ENCODE measurements around the gene CPN2.

The CPN2 gene

DNA sequence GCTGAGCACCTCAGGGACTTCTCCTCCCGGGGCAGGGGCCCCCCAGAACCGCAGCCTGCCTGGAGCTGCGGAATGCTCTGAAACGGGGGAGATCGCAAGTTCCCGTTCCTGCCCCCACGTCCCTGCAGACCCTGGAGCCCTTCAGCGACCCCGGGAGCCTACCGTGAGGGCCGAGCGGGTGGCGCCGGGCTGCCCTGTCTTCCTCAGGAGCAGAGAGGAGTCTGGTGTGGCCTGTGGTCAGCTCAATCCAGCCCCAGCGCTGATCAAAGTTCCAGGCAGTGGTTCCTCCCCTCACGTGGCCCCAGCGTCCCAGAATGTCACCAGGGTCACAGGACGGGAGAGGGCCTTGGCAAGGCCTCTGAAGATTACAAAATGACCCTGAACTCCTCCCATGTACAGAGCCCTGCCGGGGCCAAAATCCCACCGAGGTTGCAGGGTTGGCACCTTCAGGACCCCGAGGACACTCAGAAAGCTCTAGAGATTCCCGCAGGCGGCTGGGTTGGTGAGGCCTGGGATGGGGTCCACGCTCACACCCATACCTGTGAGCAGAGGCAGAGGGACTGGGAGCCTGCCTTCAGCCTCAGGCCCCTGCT is at the start of gene CPN2:
TSS of gene CPN2 (minus strand) at position 249 of the 593 bp plus-strand sequence. CDS start 8,626 bp downstream, outside the sequence.
- DNase-seq (ENCODE audit: low read depth in 4 of 4, low spot score in 1 of 4): no peak

DNA sequence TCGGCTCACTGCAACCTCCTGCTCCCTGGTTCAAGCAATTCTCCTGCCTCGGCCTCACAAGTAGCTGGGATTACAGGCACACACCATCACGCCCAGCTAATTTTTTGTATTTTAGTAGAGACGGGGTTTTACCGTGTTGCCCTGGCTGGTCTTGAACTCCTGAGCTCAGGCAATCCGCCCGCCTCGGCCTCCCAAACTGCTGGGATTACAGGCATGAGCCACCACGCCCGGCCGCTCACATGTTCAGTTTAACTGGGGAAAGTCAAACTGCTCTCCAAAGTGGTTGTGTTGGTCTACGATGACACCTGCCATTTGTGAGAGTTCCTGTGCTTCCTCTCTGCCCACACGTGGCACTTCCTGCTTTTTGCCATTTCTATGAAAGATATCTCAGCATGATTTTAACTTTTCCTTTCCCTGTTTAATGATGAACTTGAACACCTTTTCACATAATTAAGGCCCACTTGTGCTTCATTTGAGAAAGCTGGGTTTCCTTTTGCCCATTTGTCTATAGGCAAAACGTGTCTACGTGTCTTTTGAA is 48.8 kb upstream of the CPN2 start:
- no peak for DNase-seq (ENCODE audit: low read depth in 4 of 4, low spot score in 1 of 4)

- DNase-seq (ENCODE audit: low read depth in 4 of 4, low spot score in 1 of 4): no peak
Measured at GRCh38 chr3:194399166-194399565, 48.0 kb upstream of the CPN2 start, which contains the start of gene GP5. TSS of gene GP5 (minus strand) at chr3:194399266. CDS start at chr3:194398282, 984 bp downstream.

DNA sequence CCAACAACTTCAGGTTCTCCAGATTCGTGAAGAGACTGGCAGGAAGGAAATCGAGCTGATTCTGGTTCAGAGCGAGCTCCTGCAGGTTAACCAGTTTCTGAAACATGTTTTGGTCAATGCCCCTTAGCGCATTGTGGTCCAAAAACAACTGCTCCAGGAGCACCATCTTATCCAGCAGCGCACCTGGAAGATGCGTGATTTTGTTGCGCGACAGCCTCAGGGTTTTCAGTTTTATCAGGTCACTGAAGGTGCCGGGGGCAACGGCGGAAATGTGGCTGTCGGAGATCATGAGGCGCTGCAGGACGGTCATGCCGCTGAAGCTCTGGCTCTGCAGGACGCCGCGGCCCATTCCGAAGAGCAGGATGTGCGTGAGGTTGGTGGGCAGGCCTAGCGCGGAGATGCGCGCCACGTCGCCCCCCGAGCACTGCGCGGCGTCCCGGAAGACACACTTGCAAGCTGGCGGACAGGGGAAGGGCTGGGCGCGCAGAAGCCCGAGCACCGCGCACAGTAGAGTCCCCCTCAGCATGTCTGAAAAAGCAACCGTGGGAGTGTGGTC is 46.7 kb upstream of the CPN2 start:
- no peak for DNase-seq (ENCODE audit: low read depth in 4 of 4, low spot score in 1 of 4)

DNA sequence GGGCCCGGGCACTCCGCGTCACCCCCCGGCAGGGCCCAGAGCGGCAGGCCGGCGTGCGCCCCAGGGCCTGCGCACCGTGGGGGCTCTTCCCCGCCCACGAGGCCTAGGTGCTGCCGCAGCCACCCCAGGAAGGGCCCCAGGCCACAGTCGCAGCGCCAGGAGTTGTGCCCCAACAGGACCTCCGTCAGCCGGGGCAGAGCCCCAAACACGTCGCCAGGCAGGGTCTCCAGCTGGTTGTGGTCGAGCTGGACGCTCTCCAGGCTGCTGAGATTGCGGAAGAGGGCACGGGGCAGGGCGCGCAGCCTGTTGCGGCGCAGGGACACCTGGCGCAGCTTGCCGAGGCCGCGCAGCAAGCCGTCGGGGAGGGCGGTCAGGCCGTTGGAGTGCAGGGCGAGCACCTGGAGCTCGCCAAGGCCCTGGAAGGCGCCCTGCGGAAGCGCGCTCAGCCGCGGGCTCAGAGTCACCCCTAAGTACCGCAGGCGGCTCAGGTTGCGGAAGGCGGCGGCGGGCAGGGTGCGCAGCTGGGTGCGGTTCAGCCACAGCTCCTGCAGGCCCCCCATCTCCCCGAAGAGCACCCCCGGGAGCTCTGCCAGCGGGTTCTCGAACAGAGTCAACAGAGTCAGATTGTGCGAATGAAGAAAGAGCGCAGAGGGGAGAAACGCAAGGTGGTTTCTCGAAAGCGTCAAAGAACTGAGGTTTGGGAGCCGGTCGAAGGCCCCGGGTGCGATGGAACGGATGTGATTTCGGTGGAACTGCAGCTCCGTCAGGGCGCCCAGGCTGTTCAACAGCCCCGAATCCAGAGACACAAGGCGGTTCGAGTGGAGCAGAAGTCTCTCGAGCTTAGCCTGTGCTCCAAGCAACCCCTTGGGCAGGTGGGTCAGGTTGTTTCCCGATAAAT is 46.0 kb upstream of the CPN2 start:
- DNase-seq (ENCODE audit: low read depth in 4 of 4, low spot score in 1 of 4): no peak

GRCh38 chr3:194396539-194396858 is 45.4 kb upstream of the CPN2 start:
- no peak for DNase-seq (ENCODE audit: low read depth in 4 of 4, low spot score in 1 of 4)

DNA sequence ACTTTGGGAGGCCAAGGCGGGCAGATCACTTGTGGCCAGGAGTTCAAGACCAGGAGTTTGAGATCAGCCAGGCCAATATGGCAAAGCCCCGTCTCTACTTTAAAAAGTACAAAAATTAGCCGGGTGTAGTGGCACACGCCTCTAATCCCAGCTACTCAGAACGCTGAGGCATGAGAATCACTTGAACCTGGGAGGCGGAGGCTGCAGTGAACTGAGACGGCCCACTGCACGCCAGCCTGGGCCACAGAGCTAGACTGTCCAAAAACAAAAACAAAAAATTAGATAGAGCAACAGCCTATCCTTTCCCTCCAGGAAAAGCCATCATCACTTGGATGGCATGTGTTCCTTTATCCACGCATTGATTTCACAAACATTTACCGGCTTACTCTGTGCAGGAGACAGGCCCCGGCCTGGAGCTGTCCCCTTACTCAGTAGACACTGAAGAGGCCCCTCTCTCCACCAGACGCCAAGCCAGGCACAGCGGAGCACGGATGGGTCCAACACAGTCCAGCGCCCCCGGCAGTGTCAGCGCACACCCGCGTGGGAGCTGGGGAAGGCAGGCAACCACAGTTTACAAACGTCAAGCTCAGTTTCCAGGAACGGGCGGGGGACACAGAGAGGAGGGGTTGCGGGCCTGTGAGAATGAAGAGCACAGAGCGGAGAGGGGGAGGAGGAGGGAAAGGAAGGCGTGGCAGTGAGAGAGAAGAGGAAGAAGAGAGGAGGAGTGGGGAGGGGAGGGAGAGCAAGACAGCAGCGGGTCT is 44.8 kb upstream of the CPN2 start:
- peak in 2 of 4 experiments; percentile 26 to 51 for DNase-seq (ENCODE audit: low read depth in 4 of 4, low spot score in 1 of 4)

GRCh38 chr3:194395212-194395611 is 44.1 kb upstream of the CPN2 start:
- no peak for DNase-seq (ENCODE audit: low read depth in 4 of 4, low spot score in 1 of 4)

- no peak for DNase-seq (ENCODE audit: low read depth in 4 of 4, low spot score in 1 of 4)
Measured at GRCh38 chr3:194392576-194392975, 41.4 kb upstream of the CPN2 start.

- no peak for DNase-seq (ENCODE audit: low read depth in 4 of 4, low spot score in 1 of 4)
Measured at GRCh38 chr3:194390835-194391234, 39.7 kb upstream of the CPN2 start.

DNA sequence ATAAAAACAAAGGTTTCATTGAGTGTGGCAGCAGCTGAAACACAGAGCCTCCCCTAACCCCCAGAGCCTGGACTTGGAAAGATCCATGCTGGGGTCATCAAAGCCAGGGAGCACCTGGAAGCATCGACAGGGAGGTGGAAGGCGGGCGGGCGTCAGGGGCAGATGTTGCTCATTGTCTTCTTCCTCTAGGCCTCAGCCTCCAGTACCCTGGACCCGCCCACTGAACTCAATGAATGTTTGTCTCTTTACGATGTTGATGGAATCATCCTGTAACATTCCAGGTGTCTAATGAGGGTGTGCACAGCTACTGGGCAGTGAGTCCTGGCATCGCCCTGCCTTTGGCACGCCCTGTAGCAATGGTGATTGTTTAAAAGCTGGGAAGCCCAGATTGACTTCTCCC is 38.1 kb upstream of the CPN2 start:
- no peak for DNase-seq (ENCODE audit: low read depth in 4 of 4, low spot score in 1 of 4)

DNA sequence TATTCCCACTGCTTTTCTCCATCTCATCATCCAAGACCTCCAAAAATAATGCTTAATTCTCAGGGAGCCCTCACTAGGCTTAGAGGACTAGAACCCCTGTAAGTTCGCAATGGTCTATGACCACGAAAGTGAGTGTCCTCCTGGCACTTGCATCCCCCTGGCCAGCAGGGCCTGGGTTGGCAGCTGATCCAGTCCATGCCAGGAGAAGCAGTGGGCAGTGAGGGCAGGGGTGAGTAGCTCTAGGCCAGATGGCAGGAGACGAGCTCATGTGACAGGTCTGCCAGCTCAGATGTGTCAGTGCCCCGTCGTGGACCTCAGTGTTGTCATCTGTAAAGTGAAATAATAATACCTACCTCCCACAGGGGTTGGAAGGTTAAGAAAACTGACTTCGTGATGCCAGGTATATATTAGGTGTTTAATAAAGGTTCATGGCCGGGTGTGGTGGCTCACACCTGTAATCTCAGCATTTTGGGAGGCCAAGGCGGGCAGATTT is 36.8 kb upstream of the CPN2 start:
- no peak for DNase-seq (ENCODE audit: low read depth in 4 of 4, low spot score in 1 of 4)

GRCh38 chr3:194387276-194387675 is 36.1 kb upstream of the CPN2 start:
- no peak for DNase-seq (ENCODE audit: low read depth in 4 of 4, low spot score in 1 of 4)

GRCh38 chr3:194386648-194387047 is 35.5 kb upstream of the CPN2 start:
- no peak for DNase-seq (ENCODE audit: low read depth in 4 of 4, low spot score in 1 of 4)

GRCh38 chr3:194386066-194386465 is 34.9 kb upstream of the CPN2 start:
- DNase-seq (ENCODE audit: low read depth in 4 of 4, low spot score in 1 of 4): no peak

DNA sequence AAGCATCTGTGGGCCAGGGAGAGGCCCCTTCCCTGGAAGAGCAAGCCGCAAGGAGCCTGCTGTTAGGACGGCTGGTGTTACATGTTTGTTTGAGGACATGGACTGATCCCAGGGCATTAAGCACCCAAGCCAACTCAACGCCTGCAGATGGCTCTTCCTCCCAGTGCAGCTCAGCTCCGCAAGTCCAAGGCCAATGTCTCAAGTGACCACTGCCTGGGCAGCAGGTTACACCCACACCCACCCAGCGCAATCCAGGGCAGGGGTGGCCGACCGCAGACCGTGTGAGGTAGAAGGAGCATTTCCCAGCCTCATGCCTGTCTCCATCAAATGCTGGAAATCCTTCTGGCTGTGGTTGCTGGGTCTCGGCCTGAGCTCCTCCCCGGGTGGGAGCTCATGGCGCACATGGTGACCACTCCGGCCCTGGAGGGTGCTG is 33.5 kb upstream of the CPN2 start:
- no peak for DNase-seq (ENCODE audit: low read depth in 4 of 4, low spot score in 1 of 4)

DNA sequence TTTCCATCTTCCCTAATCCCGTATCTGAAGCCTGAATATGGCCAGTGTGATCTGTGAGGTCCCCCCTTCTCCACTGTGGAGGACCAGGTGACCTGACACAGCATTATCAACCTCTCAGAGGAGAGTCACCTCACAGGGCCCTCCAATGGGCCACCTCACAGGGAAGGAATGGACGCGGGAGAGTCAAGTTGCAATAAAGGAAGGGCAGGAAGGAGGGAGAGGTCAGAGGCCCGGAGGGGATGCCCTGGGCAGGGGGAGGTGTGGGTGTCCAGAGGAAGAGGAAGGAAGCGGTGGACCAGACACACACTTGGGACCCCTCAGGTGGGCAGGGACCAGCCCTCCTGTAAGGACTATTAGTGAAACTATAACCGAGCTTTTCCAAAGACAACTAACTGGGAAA is 33.0 kb upstream of the CPN2 start:
- DNase-seq (ENCODE audit: low read depth in 4 of 4, low spot score in 1 of 4): no peak

- DNase-seq (ENCODE audit: low read depth in 4 of 4, low spot score in 1 of 4): no peak
Measured at GRCh38 chr3:194383276-194383940, 32.3 kb upstream of the CPN2 start.

DNA sequence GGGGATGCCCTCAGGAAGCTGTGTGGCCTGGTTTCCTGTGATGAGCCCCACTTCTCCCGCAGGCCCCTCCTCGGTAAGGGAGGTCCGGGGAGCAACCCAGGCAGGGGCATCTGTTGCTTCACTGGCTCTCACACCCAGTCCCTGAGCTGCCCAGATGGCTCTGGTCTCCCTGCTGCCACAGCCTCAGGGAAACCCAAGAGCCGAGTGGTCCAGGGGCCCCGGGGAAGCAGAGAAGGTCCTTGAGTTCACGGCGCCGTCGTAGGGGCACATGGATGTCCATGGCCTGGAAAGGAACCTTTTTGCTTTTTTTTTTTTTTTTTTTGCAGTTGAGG is 31.7 kb upstream of the CPN2 start:
- DNase-seq (ENCODE audit: low read depth in 4 of 4, low spot score in 1 of 4): no peak

DNA sequence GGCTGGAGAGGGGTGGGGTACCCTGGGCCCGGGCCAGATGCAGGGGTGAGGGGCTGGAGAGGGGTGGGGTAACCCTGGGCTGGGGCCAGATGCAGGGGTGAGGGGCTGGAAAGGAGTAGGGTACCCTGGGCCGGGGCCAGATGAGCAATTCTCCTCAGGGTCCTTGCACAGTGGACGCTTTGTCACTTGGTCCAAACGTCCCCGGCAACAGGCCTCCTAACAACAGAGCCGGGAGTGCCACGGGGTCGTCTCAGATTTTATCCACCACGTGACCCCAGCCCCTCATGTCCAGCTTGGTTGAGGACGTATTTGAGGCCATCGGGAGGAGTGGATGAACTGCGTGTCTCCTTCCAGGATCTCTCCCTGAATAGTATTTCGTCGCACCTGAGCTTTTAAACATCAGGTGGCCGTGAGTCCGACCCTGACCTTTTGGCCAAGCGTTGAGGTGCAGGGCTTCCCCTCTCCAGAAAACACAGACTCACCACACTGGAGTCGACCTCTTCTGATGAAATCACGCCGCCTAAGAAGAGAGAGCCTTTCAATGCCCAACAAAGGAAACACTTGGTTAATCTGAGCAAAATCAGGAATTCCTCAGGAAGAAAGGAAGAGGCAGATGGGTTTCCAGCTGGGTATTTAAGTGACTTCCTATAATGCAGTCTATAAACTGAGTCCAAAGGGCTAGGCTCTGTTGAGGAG is 31.2 kb upstream of the CPN2 start:
- no peak for DNase-seq (ENCODE audit: low read depth in 4 of 4, low spot score in 1 of 4)

Measured in stimulated activated CD4-positive, alpha-beta T cell treated with anti-CD3 and anti-CD28 coated beads, Interleukin-1b, Interleukin-23, amount 100 ng/mL, for 24 hours (primary cell).